Epithelial cell of prostate (primary cell): ENCODE results near the gene CENPO.
"Not testable (repeated sequence)": the region's sequence is repeated elsewhere in the genome, so short reads cannot be mapped to it uniquely, and the experiment has no call there.

Experiments
- DNase-seq: peaks from one replicate; pipeline ENCODE4 v3.0.0-alpha.2; 2011; ENCODE audit warnings: low read depth, low spot score
- H3K27ac ChIP-seq: fragments of 450-650 bp; 2 replicates; pipeline ENCODE4 v1.5.1; 2017; ENCODE audit warnings: mild to moderate bottlenecking

Gene CENPO

GRCh38 chr2:24833821-24834732, 40.9 kb downstream of the CENPO start:
- no peak for DNase-seq
- H3K27ac ChIP-seq = no peak overlapping the region

- no peak for DNase-seq
- H3K27ac ChIP-seq = no peak overlapping the region
These were observed 41.6 kb downstream of the CENPO start for GRCh38 chr2:24834733-24835395.

GRCh38 chr2:24835411-24835810, 42.2 kb downstream of the CENPO start:
- not testable (repeated sequence) for H3K27ac ChIP-seq
- DNase-seq = peak; percentile 29

- no peak for DNase-seq
- no peak overlapping the region for H3K27ac ChIP-seq
These were observed 43.0 kb downstream of the CENPO start for GRCh38 chr2:24836206-24836605.

GRCh38 chr2:24836706-24837105, 43.5 kb downstream of the CENPO start:
- no peak overlapping the region for H3K27ac ChIP-seq
- DNase-seq = no peak

GRCh38 chr2:24837996-24838513, 44.8 kb downstream of the CENPO start:
- DNase-seq = no peak
- H3K27ac ChIP-seq = no peak overlapping the region

GRCh38 chr2:24838541-24838940, 45.3 kb downstream of the CENPO start:
- DNase-seq = no peak

GRCh38 chr2:24839729-24840128, 46.5 kb downstream of the CENPO start:
- no peak overlapping the region for H3K27ac ChIP-seq
- no peak for DNase-seq

More at GRCh38 chr2:24838541-24838940, 45.3 kb downstream of the CENPO start:
- H3K27ac ChIP-seq = no peak overlapping the region

- no peak for DNase-seq
- no peak overlapping the region for H3K27ac ChIP-seq
These were observed 47.1 kb downstream of the CENPO start for GRCh38 chr2:24840164-24840869.

- H3K27ac ChIP-seq = no peak overlapping the region
- DNase-seq = no peak
These were observed 48.0 kb downstream of the CENPO start for GRCh38 chr2:24840962-24841945.

- DNase-seq = no peak
- no peak overlapping the region for H3K27ac ChIP-seq
These were observed 49.1 kb downstream of the CENPO start for GRCh38 chr2:24842081-24843050.

GRCh38 chr2:24843330-24843860, 50.2 kb downstream of the CENPO start:
- no peak for DNase-seq

GRCh38 chr2:24844023-24844685, 50.9 kb downstream of the CENPO start:
- no peak for DNase-seq
- no peak overlapping the region for H3K27ac ChIP-seq

More at GRCh38 chr2:24843330-24843860, 50.2 kb downstream of the CENPO start:
- no peak overlapping the region for H3K27ac ChIP-seq

GRCh38 chr2:24845691-24846090, 52.5 kb downstream of the CENPO start:
- DNase-seq = no peak
- no peak overlapping the region for H3K27ac ChIP-seq

GRCh38 chr2:24850944-24851343, 57.7 kb downstream of the CENPO start:
- DNase-seq = no peak
- no peak overlapping the region for H3K27ac ChIP-seq

GRCh38 chr2:24852026-24852425, 58.8 kb downstream of the CENPO start:
- DNase-seq = no peak
- H3K27ac ChIP-seq = no peak overlapping the region

- no peak overlapping the region for H3K27ac ChIP-seq
These were observed 59.3 kb downstream of the CENPO start for GRCh38 chr2:24852431-24853020.

More at GRCh38 chr2:24852431-24853020, 59.3 kb downstream of the CENPO start:
- no peak for DNase-seq
